NCI-H1048 (cell line): Measurements from ENCODE around the gene SRRM5.
A peak's percentile ranks its signal among the peaks of the same experiment; 100 is the strongest.
"Not testable (repeated sequence)": the region's sequence is repeated elsewhere in the genome, so short reads cannot be mapped to it uniquely, and the experiment has no call there.

Experiments
- DNase-seq: peaks from one replicate; lab custom pipeline; 2025; lab: John Stamatoyannopoulos, UW

The SRRM5 gene

DNA sequence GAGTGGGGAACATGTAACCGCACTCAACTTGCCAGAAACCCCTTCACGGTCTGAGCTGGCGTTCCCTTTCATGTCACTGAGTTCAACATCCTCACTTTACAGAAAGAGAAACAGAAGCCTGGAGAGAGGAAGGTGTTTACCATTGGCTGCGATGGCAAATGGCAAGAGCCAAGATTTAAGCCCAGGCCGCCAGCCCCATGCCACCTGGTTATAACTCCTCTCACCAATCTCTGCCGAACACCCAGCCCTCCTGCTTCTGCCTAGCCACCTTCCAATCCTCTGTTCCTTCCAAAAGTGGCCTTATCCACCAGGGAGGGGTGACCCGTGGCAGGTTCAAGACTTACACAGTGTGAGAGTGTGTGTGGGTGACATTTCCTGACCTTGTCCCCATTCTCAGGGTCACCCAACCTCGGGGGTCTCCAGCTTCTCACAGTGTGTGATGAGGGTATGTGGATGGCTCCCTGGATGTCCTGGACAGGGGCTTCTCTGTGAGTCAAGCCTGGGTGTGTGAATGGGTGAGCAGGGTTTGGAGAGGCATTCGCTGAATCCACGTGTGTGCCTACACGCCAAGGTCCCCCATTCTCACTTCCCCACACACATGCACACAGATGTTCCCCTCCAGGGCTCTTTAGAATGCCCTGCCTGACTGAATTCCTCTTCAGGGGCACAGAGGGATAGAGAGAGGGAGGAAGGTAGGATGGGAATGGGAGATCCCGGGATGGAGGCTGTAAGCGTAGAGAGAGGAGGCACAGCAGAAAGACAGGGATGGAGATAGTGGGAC is 26.5 kb downstream of the SRRM5 start:
- DNase-seq: no peak

DNA sequence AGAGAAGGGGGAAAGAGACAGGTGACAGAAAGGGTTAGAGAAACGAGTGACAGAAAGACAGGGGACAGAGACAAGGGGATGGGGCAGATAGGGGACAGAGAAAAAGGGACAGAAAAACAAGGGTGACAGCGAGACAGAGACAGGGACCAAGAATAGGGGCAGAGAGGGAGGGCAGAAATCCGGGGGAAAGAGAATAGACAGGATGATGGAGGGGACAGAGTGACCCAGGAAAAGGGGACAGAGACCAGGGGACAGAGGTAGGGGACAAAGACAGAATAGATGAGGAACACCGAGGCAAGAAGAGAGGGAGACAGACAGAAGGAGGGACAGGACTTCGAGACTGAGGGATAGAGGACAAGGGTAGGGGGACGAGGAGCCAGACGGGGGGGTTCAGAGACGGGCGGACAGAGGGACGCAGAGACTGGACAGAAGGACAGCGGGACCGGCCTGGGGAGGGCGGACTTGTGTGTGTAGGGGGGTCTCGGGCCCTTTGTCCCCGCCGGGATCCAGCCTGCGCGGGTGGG is 27.2 kb downstream of the SRRM5 start:
- no peak for DNase-seq

DNA sequence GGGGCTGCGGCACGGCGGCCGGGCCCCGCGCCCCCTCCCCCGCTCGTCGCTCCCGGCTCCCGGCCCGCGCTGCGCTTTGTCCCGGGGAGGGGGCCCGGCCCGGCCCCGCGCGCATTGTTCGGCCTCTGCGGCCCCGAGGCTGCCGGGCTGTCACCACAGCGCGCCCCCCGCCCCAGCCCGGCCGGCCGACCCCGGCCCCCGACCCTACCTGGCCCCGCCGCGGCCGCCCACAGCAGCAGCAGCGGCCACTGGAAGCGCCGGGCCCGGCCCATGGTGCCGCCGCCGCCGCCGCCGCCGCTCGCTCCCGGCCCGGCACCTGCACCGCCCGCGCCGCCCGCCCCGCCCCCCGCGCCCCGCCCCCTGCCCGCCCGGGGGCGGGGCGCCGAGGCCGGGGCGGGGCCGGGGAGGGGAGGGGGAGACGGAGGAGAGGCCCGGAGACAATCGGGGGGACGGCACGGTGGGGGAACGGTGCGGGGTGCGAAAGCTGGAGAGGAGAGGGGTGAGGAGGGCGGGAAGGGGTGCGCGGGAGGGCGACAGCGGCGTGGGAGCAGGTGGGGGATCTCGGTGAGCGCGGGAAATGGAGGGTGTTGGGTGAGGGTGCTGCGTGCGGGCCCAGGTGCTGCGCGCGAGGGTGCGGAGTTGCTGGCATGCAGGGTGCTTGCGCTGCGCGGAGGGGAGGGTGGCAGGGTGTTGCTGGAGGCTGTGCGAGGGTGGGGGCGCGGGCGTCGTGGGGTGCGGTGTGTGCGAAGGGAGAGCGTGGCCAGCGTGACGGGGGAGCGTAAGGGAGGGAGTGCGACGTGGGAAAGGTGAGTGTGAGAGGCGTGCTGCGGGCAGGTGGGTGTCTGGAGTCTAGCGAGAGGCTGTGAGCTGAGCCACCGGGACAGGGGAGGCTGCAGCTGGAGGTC is 27.9 kb downstream of the SRRM5 start, which contains the start of gene CADM4:
Gene CADM4, minus strand, starts transcription at position 332 of the 905 bp plus-strand sequence. Its CDS starts 60 bp downstream, at position 272.
- DNase-seq: peak; percentile 29

DNA sequence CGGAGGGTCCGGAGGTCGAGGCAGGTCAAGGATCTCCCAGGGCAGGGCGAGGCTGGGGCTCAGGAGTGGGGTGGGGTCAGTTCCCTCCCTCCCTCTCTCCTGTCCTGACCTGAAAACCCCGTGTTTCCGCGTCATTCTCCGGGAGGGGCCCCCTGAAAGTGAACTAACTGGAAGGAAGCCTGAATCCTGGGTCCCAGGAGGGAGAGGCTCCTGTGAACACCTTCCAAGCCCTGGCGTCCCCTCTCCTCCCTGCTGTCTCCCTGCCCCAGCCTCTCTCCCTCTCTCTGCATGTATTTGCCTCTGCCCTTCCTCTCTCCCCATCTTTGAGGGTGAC is 28.5 kb downstream of the SRRM5 start:
- no peak for DNase-seq

DNA sequence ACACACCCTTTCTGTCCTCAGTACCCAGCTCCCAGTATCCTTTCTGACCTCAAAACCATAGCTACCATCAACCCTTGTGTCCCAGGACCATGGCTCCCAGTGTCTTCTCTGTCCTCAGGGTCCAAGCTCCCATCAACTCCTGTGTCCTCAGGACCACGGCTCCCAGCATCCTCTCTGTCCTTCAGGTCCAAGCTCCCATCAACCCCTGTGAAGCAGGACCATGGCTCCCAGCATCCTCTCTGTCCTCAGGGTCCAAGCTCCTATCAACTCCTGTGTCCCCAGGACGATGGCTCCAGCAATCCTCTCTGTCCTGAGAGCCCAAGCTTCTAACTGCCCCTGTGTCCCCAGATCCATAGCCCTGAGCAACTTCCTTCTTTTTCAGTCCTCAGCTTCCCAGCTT is 29.4 kb downstream of the SRRM5 start:
- no peak for DNase-seq

DNA sequence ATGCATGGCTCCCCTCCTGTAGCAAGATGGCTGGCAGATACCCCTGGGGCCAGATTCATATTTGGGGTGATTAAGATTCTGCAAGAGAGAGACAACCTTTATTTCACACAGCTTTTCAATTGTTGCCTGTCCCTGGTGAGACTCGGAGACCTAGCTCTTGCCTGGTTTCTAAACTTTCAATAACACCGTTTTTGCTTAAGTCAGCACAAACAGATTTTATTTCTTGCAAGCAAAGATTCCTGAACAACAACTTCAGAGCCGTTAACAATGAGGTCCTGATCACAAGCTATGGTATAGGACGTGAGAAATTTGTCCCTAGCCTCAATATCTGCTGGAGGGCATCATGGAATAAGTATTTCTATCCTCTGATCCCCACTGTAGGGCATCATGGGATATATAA is 30.6 kb downstream of the SRRM5 start:
- no peak for DNase-seq

DNA sequence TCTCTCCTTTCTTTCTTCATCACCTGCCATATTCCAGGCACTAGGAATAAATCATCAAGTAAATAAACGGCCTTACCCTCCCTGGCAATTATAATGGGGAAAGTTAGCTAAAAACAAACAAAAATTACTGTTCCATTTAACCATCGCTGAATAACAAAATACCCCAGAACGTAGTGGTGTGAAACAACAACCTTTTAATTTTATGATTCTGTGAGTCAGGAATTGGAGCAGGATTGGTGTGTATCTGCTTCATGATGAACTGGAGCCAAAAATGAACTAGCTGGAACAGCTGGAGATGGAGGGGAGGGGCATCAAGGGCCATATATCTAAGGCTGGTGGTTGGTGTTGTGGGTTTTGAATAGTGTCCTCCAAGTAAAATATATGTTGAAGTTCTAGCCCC is 31.4 kb downstream of the SRRM5 start:
- DNase-seq: no peak

DNA sequence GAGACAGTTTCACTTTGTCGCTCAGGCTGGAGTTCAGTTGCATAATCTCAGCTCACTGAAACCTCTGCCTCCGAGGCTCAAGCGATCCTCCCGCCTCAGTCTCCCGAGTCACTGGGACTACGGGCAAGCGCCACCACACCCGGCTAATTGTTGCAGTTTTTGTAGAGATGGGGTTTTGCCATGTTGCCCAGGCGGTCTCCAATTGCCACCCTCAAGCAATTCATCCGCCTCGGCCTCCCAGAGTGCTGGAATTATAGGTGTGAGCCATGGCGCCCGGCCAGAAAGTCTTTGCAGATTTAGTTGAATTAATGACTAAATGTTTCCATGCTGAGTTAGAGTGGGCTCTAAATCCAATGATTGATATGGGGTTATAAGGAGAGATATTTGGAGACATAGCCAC is 32.3 kb downstream of the SRRM5 start:
- no peak for DNase-seq

DNA sequence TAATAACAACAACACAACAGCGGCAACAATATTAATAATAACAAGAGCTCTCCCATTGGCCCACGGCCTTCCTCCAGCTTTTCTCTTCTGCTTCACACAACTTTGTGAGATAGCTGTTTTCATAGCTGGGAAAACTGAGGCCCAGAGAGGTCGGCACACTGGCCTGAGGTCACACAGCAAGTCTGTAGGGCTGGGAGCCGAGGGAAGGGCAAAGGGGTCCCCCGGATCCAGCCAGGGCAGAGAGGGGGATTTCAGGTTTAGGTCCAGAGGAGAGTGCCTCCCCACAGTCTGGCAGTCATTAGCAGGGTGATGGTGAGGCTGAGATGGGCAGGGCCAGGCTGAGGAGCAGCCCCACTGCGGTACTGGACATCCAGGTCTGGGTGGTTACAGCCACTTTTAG is 36.7 kb downstream of the SRRM5 start:
- no peak for DNase-seq

DNA sequence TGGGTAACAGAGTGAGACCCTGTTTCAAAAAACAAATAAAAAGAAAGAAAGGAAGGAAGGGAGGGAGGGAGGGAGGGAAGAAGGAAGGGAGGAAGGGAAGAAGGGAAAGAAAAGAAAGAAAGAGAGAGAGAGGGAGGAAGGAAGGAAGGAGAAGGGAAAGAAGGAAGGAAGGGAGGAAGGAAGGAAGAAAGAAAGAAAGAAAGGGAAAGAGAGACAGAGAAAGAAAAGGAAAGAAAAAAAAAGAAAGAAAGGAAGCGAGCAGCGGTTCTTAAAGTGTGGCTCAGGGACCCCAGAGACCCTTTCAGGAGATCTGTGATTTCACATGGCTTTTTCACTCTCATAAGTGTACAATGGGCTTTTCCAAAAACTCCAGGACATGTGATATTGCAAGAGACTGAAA is 37.6 kb downstream of the SRRM5 start:
- DNase-seq: no peak

DNA sequence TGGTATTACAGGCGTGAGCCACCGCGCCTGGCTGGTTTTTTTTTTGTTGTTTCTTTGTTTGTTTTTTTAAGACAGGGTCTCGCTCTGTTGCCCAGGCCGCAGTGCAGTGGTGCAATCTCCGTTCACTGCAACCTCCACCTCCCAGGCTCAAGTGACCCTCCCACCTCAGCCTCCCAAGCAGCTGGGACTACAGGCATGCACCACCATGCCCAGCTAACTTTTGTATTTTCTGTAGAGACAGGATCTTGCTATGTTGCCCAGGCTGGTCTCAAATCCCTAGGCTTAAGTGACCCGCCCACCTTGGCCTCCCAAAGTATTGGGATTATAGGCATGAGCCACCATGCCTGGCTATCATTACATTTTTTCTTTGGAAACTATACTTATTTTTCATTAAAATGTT is 38.4 kb downstream of the SRRM5 start:
- DNase-seq: not testable (repeated sequence)

DNA sequence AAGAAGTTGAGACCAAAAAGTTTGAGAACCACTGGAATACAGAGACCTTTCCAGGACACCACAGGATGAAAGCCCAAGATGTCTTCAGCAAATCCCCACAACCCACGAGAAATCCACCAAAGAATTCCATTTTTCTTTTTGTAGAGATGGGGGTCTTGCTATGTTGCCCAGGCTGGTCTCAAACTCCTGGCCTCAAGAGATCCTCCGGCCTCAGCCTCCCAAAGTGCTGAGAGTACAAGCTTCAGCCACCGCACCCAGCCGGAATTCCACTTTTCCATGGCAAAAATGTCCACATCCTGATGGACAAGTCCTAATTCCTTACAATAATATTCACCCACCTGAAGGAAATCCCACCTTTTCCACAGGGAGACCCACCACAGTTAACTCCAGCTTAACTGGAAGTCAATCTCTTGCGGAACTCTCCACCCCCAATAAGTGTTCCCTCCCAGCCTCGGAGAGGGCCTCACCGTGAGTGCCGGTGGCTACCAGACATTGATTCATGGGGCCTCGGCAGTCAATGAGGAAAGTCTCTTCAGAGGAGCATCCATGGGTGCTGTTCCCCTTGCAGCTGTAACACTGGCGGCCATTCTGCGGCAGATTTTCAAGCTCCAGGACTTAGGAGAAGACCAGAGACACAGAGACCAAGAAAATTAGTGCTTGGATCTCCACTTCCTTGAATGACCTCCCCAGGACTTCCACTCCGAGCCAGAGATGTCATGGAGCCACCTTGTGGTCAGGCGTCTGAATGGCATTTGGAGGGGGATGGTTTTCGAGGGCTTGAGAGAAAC is 40.1 kb downstream of the SRRM5 start:
- no peak for DNase-seq

DNA sequence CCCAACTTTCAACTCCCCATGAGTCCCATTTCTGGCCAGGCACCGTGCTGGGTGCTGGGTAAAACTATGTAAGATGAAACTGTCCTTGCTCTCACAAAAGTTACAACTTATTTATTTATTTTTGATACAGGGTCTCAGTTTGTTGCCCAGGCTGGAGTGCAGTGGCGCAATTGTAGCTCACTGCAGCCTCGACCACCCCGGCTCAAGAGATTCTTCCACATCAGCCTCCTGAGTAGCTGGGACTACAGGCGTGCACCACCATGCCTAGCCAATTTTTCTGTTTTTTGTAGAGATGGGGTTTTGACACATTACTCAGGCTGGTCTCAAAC is 40.6 kb downstream of the SRRM5 start:
- DNase-seq: no peak

DNA sequence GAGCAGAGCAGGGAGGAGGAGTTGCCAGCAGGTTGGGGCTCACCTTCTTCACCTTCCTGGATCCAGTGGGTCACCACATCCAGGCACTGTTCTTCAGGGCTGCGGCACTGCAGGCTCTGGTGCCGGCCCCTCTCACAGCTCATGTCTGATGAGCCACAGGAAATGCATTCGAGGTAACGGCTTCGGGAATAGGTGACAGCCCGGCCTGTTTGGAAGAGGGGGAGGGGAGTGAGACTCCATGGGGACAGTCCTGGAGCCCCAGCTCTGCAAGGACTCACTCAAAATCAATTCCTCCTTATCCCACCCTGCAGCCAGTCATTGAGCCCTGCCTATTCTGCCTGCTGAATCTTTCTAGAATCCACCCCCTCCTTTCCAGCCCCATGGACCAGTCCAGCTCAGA is 44.5 kb downstream of the SRRM5 start:
- DNase-seq: no peak

DNA sequence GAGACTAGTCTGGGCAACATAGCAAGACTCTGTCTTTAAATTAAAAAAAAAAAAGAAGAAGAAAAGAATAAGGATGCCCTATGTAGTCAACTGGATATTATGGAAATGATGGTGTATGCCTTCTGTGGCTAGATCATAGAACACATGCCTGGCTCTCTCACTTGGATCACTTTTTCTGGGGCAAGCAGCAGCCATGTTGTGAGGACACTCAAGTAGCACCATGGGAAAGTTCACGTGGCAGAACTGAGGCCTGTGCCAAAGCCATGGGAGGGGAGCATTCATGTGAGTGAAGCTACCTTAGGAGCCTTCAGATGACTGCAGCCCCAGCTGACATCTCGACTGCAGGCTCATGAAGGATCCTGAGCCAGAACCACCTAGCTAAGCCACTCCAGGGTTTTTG is 46.1 kb downstream of the SRRM5 start:
- DNase-seq: no peak

DNA sequence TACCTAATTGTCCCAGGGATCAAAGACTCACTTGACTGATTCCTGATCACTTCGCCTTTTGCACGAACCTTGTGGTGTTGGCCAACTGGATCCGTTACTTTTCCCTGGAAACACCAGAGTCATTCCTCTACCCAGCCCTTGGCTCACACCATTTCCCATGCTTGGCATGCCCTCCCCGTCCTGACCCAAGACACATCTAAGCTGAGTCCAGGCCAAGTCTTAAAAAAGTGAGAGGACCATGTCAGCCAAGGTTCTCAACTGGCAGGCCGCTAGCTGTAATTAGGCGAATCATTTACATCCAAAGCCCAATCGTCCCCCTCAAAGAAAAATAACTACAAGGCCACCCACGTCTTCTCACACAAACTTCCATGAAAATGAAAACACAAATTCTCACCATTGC is 46.6 kb downstream of the SRRM5 start:
- DNase-seq: no peak

DNA sequence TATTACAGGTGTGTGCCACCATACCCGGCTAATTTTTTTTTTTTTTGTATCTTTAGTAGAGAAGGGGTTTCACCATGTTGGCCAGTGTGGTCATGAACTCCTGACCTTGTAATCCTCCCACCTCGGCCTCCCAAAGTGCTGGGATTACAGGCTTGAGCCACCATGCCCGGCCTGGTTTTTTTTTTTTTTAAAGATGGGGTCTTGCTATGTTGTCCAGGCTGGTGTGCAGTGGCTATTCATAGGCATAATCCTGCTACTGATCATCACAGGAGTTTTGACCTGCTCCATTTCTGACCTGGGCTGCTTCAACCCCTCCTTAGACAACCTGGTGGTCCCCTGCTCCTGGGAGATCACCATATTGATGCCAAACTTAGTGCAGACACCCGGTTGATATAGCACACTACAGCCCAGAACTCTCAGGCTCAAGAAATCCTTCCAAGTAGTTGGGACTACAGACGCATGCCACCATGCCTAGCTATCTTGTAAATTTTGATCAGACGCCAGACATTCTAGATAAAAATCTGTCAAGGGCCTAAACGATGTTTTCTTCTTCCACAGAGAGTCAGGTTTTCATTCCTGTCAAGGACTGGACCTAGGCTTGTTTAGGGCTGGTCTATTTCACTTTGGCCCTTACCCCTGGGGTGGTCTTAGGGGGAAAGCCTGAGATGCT is 48.5 kb downstream of the SRRM5 start:
- no peak for DNase-seq

DNA sequence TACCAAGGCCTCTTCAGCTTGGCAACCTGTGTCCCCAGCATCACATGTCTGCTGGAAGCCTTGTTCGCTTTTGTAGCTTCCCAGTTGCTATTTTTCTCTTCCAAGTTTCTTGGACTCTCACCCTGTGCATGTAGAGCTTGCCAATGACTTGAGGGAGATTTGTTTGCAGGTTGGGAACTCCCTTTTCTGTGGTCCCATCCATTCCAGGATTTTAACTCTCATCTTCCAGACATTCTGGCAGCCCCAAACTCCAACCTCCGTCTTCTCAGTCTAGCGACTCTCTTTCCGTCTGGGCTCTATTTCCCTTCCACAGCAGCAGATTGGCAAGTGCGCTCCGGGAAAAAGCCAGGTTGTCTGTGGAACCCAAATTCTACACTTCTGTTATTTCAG is 49.1 kb downstream of the SRRM5 start:
- DNase-seq: no peak

DNA sequence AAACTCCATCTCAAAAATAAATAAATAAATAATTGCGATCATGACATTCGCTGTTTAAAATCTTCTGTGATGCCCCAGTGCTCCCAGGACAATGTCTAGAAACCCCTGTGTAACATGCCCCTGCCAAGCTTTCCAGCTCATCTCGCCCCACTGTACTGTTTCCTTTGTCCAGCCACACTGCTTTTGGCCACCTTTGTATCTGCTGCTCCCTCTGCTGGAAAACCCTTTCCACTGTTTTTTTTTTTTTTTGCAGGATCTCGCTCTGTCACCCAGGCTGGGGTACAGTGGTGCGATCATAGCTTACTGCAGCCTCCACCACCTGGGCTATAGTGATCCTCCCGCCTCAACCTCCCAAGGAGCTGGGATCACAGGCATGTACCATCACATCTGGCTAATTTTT is 50.6 kb downstream of the SRRM5 start:
- DNase-seq: no peak

DNA sequence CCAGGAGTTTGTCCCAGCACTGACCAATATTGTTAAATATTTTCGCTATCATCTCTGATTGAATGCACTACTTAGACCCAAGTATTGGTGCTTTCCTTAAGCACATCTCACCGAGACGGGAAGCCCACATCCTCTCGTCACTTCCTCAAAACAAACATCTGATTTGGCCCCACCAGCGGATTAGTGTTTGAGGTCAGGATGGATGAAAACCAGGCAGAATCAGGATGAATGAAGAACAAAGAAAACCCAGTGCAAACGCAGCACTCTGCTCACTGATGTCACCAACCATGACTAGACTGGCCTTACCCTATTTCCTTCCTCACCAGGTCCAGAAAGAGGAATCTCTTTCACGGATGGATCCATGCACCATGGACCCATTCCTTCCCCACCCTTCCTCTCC is 52.1 kb downstream of the SRRM5 start:
- no peak for DNase-seq
